ENCODE results near the gene RAET1G. TPM values are rescaled to one million over a fixed set of nuclear protein-coding genes. Genes with fewer than 3 reads are reported as not detected.

RAET1G gene
- total RNA-seq, 1 experiment from 2014 or later: not detected

DNA sequence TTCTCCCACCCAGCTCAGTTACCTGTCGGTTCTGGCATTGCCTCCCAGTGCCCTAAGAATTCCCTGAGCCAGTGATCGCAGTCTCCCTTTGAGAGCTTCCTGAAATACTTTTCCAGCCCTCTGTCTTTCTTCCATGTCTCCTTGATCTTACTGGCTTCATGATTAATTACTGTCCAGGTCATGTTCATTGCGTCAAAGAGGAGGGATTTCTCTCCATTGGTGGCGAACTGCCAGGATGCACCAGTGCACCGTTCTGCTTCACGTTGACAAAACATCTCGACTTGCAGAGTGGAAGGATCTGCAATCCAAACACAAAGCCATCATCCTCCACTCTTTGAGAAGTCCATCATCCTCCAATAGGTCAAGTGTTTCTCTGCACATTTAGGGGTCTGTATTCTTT lies 33.6 kb downstream of the RAET1G start:
- no peak for DNase-seq
- Mint-ChIP-seq H3K4me1 (ENCODE audit: low read depth, unreplicated experiment) (no peaks in the 10 kb centered on the region), H3K4me3 (ENCODE audit: unreplicated experiment) (no peak overlapping the region), H3K36me3 (ENCODE audit: insufficient read depth, unreplicated experiment) (no peaks in the 10 kb centered on the region), H3K27me3 (ENCODE audit: insufficient read depth, unreplicated experiment) (peaks cover 8% of the 10 kb centered on the region), H3K27ac (ENCODE audit: unreplicated experiment) (no peak overlapping the region), H3K9me3 (ENCODE audit: unreplicated experiment) (no peaks in the 10 kb centered on the region)
- Histone ChIP-seq H3K27me3 (replicated peaks; ENCODE audit: control insufficient read depth, insufficient read depth, low read length) (no peaks in the 10 kb centered on the region), H3K4me1 (no peaks in the 10 kb centered on the region), H3K9me3 (no peaks in the 10 kb centered on the region), H3K36me3 (ENCODE audit: control insufficient read depth, insufficient read depth, low read length) (no peaks in the 10 kb centered on the region), H3K4me3 (ENCODE audit: low read depth, low read length) (no peak overlapping the region)
- TF ChIP-seq, protein P1, sequence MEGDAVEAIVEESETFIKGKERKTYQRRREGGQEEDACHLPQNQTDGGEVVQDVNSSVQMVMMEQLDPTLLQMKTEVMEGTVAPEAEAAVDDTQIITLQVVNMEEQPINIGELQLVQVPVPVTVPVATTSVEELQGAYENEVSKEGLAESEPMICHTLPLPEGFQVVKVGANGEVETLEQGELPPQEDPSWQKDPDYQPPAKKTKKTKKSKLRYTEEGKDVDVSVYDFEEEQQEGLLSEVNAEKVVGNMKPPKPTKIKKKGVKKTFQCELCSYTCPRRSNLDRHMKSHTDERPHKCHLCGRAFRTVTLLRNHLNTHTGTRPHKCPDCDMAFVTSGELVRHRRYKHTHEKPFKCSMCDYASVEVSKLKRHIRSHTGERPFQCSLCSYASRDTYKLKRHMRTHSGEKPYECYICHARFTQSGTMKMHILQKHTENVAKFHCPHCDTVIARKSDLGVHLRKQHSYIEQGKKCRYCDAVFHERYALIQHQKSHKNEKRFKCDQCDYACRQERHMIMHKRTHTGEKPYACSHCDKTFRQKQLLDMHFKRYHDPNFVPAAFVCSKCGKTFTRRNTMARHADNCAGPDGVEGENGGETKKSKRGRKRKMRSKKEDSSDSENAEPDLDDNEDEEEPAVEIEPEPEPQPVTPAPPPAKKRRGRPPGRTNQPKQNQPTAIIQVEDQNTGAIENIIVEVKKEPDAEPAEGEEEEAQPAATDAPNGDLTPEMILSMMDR (IDR thresholded peaks at IDR 0.05; ENCODE audit: insufficient read depth in 1 of 2, low read depth in 1 of 2, low read length in 1 of 2, severe bottlenecking in 1 of 2, unreplicated experiment in 1 of 2): no peak
- intact Hi-C loops (cut with micrococcal nuclease; ENCODE audit: unreplicated experiment): no loop called here
- BruUV-seq (replicated peaks): no TSS peak
- ChIA-PET POLR2A (no interaction called here), CTCF (no interaction called here)

DNA sequence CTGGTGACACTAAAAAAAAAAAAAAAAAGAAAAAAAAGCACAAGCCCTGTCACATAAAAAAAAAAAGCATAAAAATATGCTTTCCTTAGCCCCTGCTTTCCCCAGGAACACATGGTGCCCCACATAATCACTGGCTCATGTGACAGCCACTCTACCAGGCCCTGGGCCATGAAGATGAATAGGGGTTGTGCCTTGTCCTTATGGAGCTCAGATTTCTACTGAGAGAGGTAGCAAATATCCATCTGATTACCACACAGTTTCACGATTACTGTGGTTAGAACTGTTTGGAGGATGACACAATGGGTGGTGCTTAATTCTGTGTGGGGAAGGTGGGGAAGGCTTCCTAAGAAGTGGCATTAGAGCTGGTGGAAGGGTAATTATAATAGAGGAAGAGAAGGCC lies 34.3 kb downstream of the RAET1G start:
- Histone ChIP-seq H3K27me3 (replicated peaks; ENCODE audit: control insufficient read depth, insufficient read depth, low read length) (no peaks in the 10 kb centered on the region), H3K4me1 (no peaks in the 10 kb centered on the region), H3K9me3 (no peaks in the 10 kb centered on the region), H3K36me3 (ENCODE audit: control insufficient read depth, insufficient read depth, low read length) (no peaks in the 10 kb centered on the region), H3K4me3 (ENCODE audit: low read depth, low read length) (no peak overlapping the region)
- H3K36me3 Mint-ChIP-seq (ENCODE audit: insufficient read depth, unreplicated experiment): no peaks in the 10 kb centered on the region
- no peak overlapping the region for H3K4me3 Mint-ChIP-seq (ENCODE audit: unreplicated experiment)
- BruUV-seq (replicated peaks): no TSS peak
- POLR2A ChIA-PET: no interaction called here
- H3K27ac Mint-ChIP-seq (ENCODE audit: unreplicated experiment): no peak overlapping the region
- H3K4me1 Mint-ChIP-seq (ENCODE audit: low read depth, unreplicated experiment): no peaks in the 10 kb centered on the region
- H3K9me3 Mint-ChIP-seq (ENCODE audit: unreplicated experiment): no peaks in the 10 kb centered on the region
- peaks cover 8% of the 10 kb centered on the region for H3K27me3 Mint-ChIP-seq (ENCODE audit: insufficient read depth, unreplicated experiment)
- TF ChIP-seq, protein P1 (IDR thresholded peaks at IDR 0.05; ENCODE audit: insufficient read depth in 1 of 2, low read depth in 1 of 2, low read length in 1 of 2, severe bottlenecking in 1 of 2, unreplicated experiment in 1 of 2): no peak
- intact Hi-C loops (cut with micrococcal nuclease; ENCODE audit: unreplicated experiment): no loop called here
- CTCF ChIA-PET: no interaction called here
- DNase-seq: no peak

- intact Hi-C loops (cut with micrococcal nuclease; ENCODE audit: unreplicated experiment): no loop called here
- Histone ChIP-seq H3K27me3 (replicated peaks; ENCODE audit: control insufficient read depth, insufficient read depth, low read length) (no peaks in the 10 kb centered on the region), H3K9me3 (no peaks in the 10 kb centered on the region), H3K4me3 (ENCODE audit: low read depth, low read length) (no peak overlapping the region), H3K36me3 (ENCODE audit: control insufficient read depth, insufficient read depth, low read length) (no peaks in the 10 kb centered on the region), H3K4me1 (no peaks in the 10 kb centered on the region)
- no peaks in the 10 kb centered on the region for H3K4me1 Mint-ChIP-seq (ENCODE audit: low read depth, unreplicated experiment)
- no peaks in the 10 kb centered on the region for H3K36me3 Mint-ChIP-seq (ENCODE audit: insufficient read depth, unreplicated experiment)
- H3K27me3 Mint-ChIP-seq (ENCODE audit: insufficient read depth, unreplicated experiment): peaks cover 8% of the 10 kb centered on the region
- ChIA-PET POLR2A (no interaction called here), CTCF (no interaction called here)
- H3K4me3 Mint-ChIP-seq (ENCODE audit: unreplicated experiment): no peak overlapping the region
- TF ChIP-seq, protein P1 (IDR thresholded peaks at IDR 0.05; ENCODE audit: insufficient read depth in 1 of 2, low read depth in 1 of 2, low read length in 1 of 2, severe bottlenecking in 1 of 2, unreplicated experiment in 1 of 2): no peak
- H3K9me3 Mint-ChIP-seq (ENCODE audit: unreplicated experiment): no peaks in the 10 kb centered on the region
- H3K27ac Mint-ChIP-seq (ENCODE audit: unreplicated experiment): no peak overlapping the region
- no peak for DNase-seq
- BruUV-seq (replicated peaks): no TSS peak
Measured at GRCh38 chr6:149888093-149888492, 34.8 kb downstream of the RAET1G start.
